ENCODE results near the gene KL.

GRCh38 chr13:33105387-33106005 lies 89.3 kb downstream of the KL start:
- TF ChIP-seq, protein P1, sequence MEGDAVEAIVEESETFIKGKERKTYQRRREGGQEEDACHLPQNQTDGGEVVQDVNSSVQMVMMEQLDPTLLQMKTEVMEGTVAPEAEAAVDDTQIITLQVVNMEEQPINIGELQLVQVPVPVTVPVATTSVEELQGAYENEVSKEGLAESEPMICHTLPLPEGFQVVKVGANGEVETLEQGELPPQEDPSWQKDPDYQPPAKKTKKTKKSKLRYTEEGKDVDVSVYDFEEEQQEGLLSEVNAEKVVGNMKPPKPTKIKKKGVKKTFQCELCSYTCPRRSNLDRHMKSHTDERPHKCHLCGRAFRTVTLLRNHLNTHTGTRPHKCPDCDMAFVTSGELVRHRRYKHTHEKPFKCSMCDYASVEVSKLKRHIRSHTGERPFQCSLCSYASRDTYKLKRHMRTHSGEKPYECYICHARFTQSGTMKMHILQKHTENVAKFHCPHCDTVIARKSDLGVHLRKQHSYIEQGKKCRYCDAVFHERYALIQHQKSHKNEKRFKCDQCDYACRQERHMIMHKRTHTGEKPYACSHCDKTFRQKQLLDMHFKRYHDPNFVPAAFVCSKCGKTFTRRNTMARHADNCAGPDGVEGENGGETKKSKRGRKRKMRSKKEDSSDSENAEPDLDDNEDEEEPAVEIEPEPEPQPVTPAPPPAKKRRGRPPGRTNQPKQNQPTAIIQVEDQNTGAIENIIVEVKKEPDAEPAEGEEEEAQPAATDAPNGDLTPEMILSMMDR (IDR thresholded peaks at IDR 0.05) = no peak
- TF ChIP-seq POLR2A (IDR thresholded peaks at IDR 0.05) = no peak

Data from adrenal gland (tissue), 5 donors.